Nephron (organoid): Measurements from ENCODE around the gene KCNG1.

Experiments used
- H3K27ac Mint-ChIP-seq, 3 experiments: 2 replicates each; pipeline ENCODE4 v1.8.0; 2020; ENCODE audit warnings: mixed read lengths in 3 of 3, mild to moderate bottlenecking in 2 of 3, moderate library complexity in 1 of 3
- H3K27me3 Mint-ChIP-seq: 2 replicates; pipeline ENCODE4 v1.8.0; 2021; ENCODE audit warnings: low read depth, mild to moderate bottlenecking, moderate library complexity, mixed read lengths
- H3K36me3 Mint-ChIP-seq: 2 replicates; pipeline ENCODE4 v1.8.0; 2020; ENCODE audit warnings: low read depth, mixed read lengths
- H3K4me1 Mint-ChIP-seq: 2 replicates; pipeline ENCODE4 v1.8.0; 2020; ENCODE audit warnings: mixed read lengths
- H3K4me3 Mint-ChIP-seq, 3 experiments: 2 replicates each; pipeline ENCODE4 v1.8.0; 2020; ENCODE audit warnings: mild to moderate bottlenecking in 3 of 3, mixed read lengths in 3 of 3, moderate library complexity in 2 of 3
- H3K9me3 Mint-ChIP-seq: 2 replicates; pipeline ENCODE4 v1.8.0; 2020; ENCODE audit warnings: mixed read lengths
- CTCF ChIP-seq, 3 experiments: fragments of 200-600 bp; sonication (generic); IDR thresholded peaks; one replicate each; pipeline ENCODE4 v1.5.0; 2021; ENCODE audit warnings: antibody characterized with exemption in 3 of 3; ENCODE audit not compliant: unreplicated experiment in 3 of 3

Gene KCNG1

DNA sequence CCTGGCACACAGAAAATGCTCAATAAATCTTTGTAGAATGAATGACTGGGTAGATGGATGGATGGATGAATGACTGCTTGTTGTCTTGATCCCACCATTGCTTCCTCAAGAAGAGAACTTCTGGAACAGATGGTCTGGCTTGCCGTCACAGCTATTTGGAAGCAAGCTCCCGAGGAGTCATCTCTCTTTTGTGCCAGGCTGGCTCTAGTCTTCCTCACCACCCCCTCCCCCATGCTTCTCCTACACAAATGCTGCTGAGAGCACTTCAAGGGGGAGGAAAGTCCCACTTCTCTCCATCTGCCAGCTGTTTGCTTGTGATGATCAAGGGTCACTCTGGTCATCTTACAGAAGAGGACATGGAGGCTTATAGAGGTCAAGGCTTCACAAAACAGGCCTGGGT, 11.6 kb upstream of the KCNG1 start:
- Mint-ChIP-seq H3K4me3 (no peak overlapping the region), H3K9me3 (peaks cover 3% of the 10 kb centered on the region), H3K27ac (no peak overlapping the region), H3K27me3 (peaks cover 49% of the 10 kb centered on the region), H3K36me3 (no peaks in the 10 kb centered on the region), H3K4me1 (peaks cover 25% of the 10 kb centered on the region)
- no peak for TF ChIP-seq CTCF (IDR thresholded peaks at IDR 0.05; ENCODE audit: unreplicated experiment in 3 of 3)

DNA sequence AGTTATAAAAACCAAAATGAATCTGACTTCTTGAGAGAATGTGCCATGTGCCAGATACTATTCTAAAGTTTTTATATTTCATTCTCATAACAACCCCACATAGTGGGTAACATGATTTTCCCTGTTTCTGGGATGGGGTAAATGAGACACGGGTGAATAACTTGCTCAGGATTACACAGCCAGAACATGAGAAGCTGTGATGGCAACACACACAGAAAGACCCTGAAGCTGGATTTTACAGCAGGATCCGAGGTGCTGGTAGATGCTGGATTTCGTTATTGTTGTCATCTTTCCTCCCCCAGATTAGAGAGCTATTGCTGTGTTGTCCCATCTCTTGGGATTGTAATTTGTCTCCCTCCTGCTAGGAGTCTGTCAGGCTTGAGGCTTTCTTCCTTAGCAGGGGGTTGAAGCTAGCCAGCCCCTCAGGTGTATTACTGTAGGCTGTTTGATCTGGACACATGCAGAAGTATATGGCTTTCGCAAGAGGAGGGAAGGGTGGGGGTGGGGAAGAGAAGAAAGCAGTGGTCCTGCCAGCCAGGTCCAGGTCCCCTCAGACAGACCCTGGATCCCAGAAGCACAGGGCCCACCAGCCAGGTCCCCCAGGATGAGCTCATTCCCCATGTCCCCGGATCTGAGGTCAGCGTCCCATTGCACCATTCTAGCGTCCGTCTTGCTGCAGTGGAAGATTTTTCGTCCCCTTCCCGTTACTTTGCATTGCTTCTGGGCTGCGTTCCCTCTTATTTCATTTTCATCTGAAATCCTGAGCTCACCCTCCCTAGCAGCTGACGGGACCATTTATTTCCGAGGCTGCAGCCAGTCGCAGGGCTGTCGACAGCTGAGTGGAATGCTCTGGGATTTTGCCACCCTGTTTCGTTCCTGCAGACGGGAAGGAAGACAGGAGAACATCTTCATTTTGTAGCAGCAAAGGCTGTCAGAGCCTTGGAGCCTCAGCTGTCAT, 7.3 kb upstream of the KCNG1 start:
- Mint-ChIP-seq H3K27ac (no peak overlapping the region), H3K36me3 (no peaks in the 10 kb centered on the region), H3K27me3 (peaks cover 85% of the 10 kb centered on the region), H3K9me3 (peaks cover 3% of the 10 kb centered on the region), H3K4me1 (peaks cover 33% of the 10 kb centered on the region), H3K4me3 (peak overlapping the region in 1 of 3 experiments; percentile 5)
- TF ChIP-seq CTCF (IDR thresholded peaks at IDR 0.05; ENCODE audit: unreplicated experiment in 3 of 3) = no peak

DNA sequence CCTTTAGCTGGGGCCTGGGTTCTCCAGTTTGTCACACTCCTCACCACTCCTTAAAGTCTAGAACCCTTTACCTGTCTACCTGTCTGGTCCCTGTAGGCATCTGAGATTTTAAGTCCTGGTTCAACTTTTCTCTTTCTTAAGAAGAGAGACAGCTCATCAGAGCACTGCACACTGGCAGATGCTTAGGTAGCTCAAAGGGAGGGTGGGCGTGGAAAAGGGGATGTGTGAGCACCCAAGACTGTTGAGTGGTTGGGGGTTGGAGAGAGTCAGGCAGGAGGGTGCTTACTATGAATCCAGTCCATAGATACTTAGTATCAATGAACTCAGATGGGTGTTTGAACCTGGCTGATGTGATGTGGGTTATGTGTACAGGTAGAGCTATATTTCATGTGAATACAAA, 6.6 kb upstream of the KCNG1 start:
- Mint-ChIP-seq H3K36me3 (no peaks in the 10 kb centered on the region), H3K9me3 (peaks cover 3% of the 10 kb centered on the region), H3K27me3 (peaks cover 87% of the 10 kb centered on the region), H3K27ac (no peak overlapping the region), H3K4me1 (peaks cover 35% of the 10 kb centered on the region), H3K4me3 (no peak overlapping the region)
- no peak for TF ChIP-seq CTCF (IDR thresholded peaks at IDR 0.05; ENCODE audit: unreplicated experiment in 3 of 3)

DNA sequence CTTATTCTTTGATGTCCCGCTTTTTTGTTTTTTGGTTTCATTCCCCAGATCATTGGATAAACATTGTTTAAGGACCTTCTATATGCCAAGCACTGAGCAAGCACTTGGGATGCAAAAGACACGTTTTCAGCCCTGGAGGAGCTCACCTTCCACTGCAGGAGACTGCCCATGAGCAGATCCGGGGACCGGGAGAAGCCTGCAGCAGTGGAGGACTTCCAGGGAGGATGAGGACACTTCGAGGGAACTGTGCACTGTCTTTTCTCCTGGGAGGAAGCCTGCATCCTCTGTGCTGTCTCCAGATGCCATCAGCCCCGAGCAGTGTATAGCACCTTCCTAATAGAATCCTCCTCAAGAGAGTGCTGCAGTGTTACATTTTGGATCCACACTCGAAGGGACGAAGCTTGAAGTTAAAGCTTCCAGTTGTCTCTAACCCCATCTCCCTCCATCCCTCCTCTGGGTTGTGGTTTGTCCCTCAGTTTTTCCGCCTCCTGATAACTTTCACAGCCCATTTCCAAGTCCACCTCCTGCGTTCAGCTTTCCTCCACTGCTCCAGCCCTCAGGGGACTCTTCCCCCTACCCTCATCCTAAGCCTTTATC, 5.8 kb upstream of the KCNG1 start:
- H3K9me3 Mint-ChIP-seq = peaks cover 3% of the 10 kb centered on the region
- no peaks in the 10 kb centered on the region for H3K36me3 Mint-ChIP-seq
- peaks cover 92% of the 10 kb centered on the region for H3K27me3 Mint-ChIP-seq
- H3K4me3 Mint-ChIP-seq = no peak overlapping the region
- H3K27ac Mint-ChIP-seq = no peak overlapping the region
- no peak for TF ChIP-seq CTCF (IDR thresholded peaks at IDR 0.05; ENCODE audit: unreplicated experiment in 3 of 3)
- peaks cover 36% of the 10 kb centered on the region for H3K4me1 Mint-ChIP-seq

- Mint-ChIP-seq H3K4me3 (no peak overlapping the region), H3K27ac (no peak overlapping the region), H3K36me3 (no peaks in the 10 kb centered on the region)
Measured at GRCh38 chr20:51027035-51027795, 4.3 kb upstream of the KCNG1 start.

More at GRCh38 chr20:51027035-51027795, 4.3 kb upstream of the KCNG1 start:
- H3K27me3 Mint-ChIP-seq = peaks cover 92% of the 10 kb centered on the region
- H3K4me1 Mint-ChIP-seq = peaks cover 30% of the 10 kb centered on the region
- no peak for TF ChIP-seq CTCF (IDR thresholded peaks at IDR 0.05; ENCODE audit: unreplicated experiment in 3 of 3)
- H3K9me3 Mint-ChIP-seq = peaks cover 3% of the 10 kb centered on the region
